K562 (cell line): Measurements from ENCODE around the gene CYBRD1. TPM values are rescaled to one million over a fixed set of nuclear protein-coding genes. Genes with fewer than 3 reads are reported as not detected.
A peak's percentile ranks its signal among the peaks of the same experiment; 100 is the strongest.

Source experiments
- BACH1 ChIP-seq: fragments of 200-800 bp; sonication (Bioruptor generic); IDR thresholded peaks from 2 replicates; pipeline ENCODE4 v1.6.1; 2016; ENCODE audit warnings: missing genetic modification characterization, missing compliant biosample characterization
- ELK3 ChIP-seq: fragments of 450-650 bp; formaldehyde crosslinking; IDR thresholded peaks from 2 replicates; pipeline ENCODE4 v1.4.0; 2020; ENCODE audit warnings: mild to moderate bottlenecking
- EP300 ChIP-seq: IDR thresholded peaks from 2 replicates; pipeline ENCODE4 v1.6.1; 2012; ENCODE audit warnings: low read length, improper control_type of control experiment
- FOXO4 ChIP-seq: fragments of 450-650 bp; formaldehyde crosslinking; IDR thresholded peaks from 2 replicates; pipeline ENCODE4 v1.4.0; 2020; ENCODE audit warnings: mild to moderate bottlenecking, moderate library complexity
- GABPB2 ChIP-seq: fragments of 250-450 bp; sonication (Bioruptor Pico); conservative IDR thresholded peaks from 2 replicates; pipeline ENCODE4 v1.5.1; 2021; ENCODE audit warnings: mild to moderate bottlenecking
- HINFP ChIP-seq: fragments of 450-650 bp; conservative IDR thresholded peaks from 2 replicates; pipeline ENCODE4 v1.6.1; 2016; ENCODE audit warnings: missing genetic modification characterization, low read depth, mild to moderate bottlenecking, control low read depth, missing compliant biosample characterization
- HMBOX1 ChIP-seq: sonication (generic); IDR thresholded peaks from 2 replicates; pipeline ENCODE4 v1.6.1; 2016
- HMG20A ChIP-seq: fragments of 450-650 bp; formaldehyde crosslinking; conservative IDR thresholded peaks from 2 replicates; pipeline ENCODE4 v1.4.0; 2020; ENCODE audit warnings: mild to moderate bottlenecking, mixed read lengths
- HNRNPK ChIP-seq: fragments of 200-400 bp; formaldehyde crosslinking; IDR thresholded peaks from one replicate; pipeline ENCODE4 v1.6.1; 2018; ENCODE audit warnings: mild to moderate bottlenecking, low read depth, low read length; ENCODE audit not compliant: poor library complexity, severe bottlenecking
- KLF16 ChIP-seq: IDR thresholded peaks from 2 replicates; pipeline ENCODE4 v1.6.1; 2016; ENCODE audit warnings: antibody characterized with exemption
- MAFK ChIP-seq: IDR thresholded peaks from 2 replicates; pipeline ENCODE4 v1.6.1; 2011; ENCODE audit warnings: low read length, improper control_type of control experiment
- MTA3 ChIP-seq: fragments of 450-650 bp; formaldehyde crosslinking; IDR thresholded peaks from 2 replicates; pipeline ENCODE4 v1.6.1; 2017; ENCODE audit warnings: mild to moderate bottlenecking, borderline replicate concordance
- SMAD2 ChIP-seq: fragments of 150-350 bp; IDR thresholded peaks from 2 replicates; pipeline ENCODE4 v1.6.1; 2014; ENCODE audit warnings: low read depth, mild to moderate bottlenecking, low read length
- SNIP1 ChIP-seq: fragments of 450-650 bp; IDR thresholded peaks from 2 replicates; pipeline ENCODE4 v1.7.1; 2017; ENCODE audit warnings: low read depth, mild to moderate bottlenecking
- SRSF9 ChIP-seq: fragments of 200-400 bp; formaldehyde crosslinking; IDR thresholded peaks from 2 replicates; pipeline ENCODE4 v1.6.1; 2017; ENCODE audit warnings: low read depth, low read length, borderline replicate concordance
- TBP ChIP-seq: optimal IDR thresholded peaks from 2 replicates; pipeline ENCODE3; 2011; ENCODE audit warnings: low read depth, low read length, improper control_type of control experiment
- ZBTB5 ChIP-seq: fragments of 450-650 bp; IDR thresholded peaks from 2 replicates; pipeline ENCODE4 v1.6.1; 2017; ENCODE audit warnings: antibody characterized with exemption
- ZKSCAN3 ChIP-seq: fragments of 250-450 bp; sonication (Bioruptor Pico); IDR thresholded peaks from 2 replicates; pipeline ENCODE4 v1.4.0; 2020
- ZNF354B ChIP-seq: fragments of 250-450 bp; sonication (Bioruptor Pico); IDR thresholded peaks from 2 replicates; pipeline ENCODE4 v1.4.0; 2020
- ZNF551 ChIP-seq: fragments of 250-450 bp; sonication (Bioruptor Pico); IDR thresholded peaks from 2 replicates; pipeline ENCODE4 v1.5.0; 2021; ENCODE audit warnings: mild to moderate bottlenecking, moderate library complexity
- ZZZ3 ChIP-seq: fragments of 450-650 bp; IDR thresholded peaks from 2 replicates; pipeline ENCODE4 v1.6.1; 2016; ENCODE audit warnings: antibody characterized with exemption, mild to moderate bottlenecking, moderate library complexity
- polyA plus RNA-seq, 8 experiments: library from polyadenylated mRNA; depleted of rRNA in 4 of 8; stranded (reverse) in 5 of 8; unstranded in 3 of 8; fragments of >200 nt; fragmentation: Nextera tagmentation in 2 of 8; fragmentation: Illumina TruSeq in 1 of 8; extraction: Ambion mirVana in 2 of 8; extraction: Trizol in 1 of 8; gene quantifications; 2 replicates each; pipeline versions ENCODE4 v1.2.1 to v1.2.3, GENCODE V29; 2011 to 2014; ENCODE audit warnings: inconsistent platforms in 1 of 8, missing spikeins in 1 of 8
- total RNA-seq, 7 experiments: library from RNA; depleted of rRNA in 6 of 7; stranded (reverse); fragments of >200 nt in 6 of 7; fragmentation: Illumina TruSeq in 2 of 7; extraction: Trizol in 2 of 7; gene quantifications; 2 replicates each; pipeline versions ENCODE4 v1.2.1 to v1.2.3, GENCODE V29; 2011 to 2021; ENCODE audit warnings: low replicate concordance in 1 of 7

CYBRD1 gene
- total and polyA plus RNA-seq, 9 of the 15 experiments (the other 6 are each of a cell fraction or from before 2014, with no cell fraction given): 9.6 to 22.4 (median 15.6) TPM

- TF ChIP-seq SRSF9 (no peak), SNIP1 (no peak), ZBTB5 (no peak), ZNF354B (no peak), ZKSCAN3 (CRISPR knock-in tag) (no peak), HMBOX1 (no peak), MTA3 (no peak), BACH1 (no peak), HMG20A (no peak), SMAD2 (no peak), ZZZ3 (no peak), TBP (peak; percentile 48), HNRNPK (no peak), MAFK (no peak), ELK3 (CRISPR knock-in tag) (no peak), ZNF551 (CRISPR knock-in tag) (no peak), EP300 (0 out of 2 replicates have a peak, but pooled peaks have one; percentile 3), HINFP (tag) (no peak), KLF16 (peak; percentile 53; the same call in 1 of the 2 replicates), FOXO4 (no peak), GABPB2 (CRISPR knock-in tag) (no peak)
Observed at GRCh38 chr2:171574149-171574795, 52.0 kb downstream of the CYBRD1 start (continued).
